Measurements from ENCODE around the gene FOXJ3.

DNA sequence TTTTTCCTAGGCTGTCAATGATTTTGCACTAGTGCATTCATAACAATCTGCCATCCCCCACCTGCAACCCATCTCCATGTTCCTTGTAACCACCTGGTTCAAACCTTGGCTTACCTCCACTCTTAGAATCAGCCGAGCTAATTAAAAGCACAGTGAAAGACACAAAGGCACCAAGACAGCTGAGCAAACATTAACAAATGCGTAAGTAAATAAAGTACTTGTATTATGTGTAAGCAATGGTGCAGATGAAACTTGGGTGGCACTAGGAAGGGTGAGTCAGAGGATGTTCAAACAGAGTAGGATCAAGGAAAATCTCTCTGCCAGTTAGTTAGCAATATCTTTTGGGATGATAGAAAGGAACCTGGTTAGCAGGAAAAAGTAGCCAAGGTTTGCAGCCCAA is 5.1 kb upstream of the FOXJ3 start:
- TF ChIP-seq ZNF274 (IDR thresholded peaks at IDR 0.05; ENCODE audit: low read depth, low read length), result no peak
- no peak for TF ChIP-seq SUZ12 (IDR thresholded peaks at IDR 0.05; ENCODE audit: extremely low read depth, insufficient read depth, insufficient read length)
- TF ChIP-seq YY1 (IDR thresholded peaks at IDR 0.05; ENCODE audit: insufficient read depth, insufficient read length), result no peak
